ENCODE measurements around the gene GRK5. TPM values are rescaled to one million over a fixed set of nuclear protein-coding genes. Genes with fewer than 3 reads are reported as not detected.

The GRK5 gene
- total RNA-seq, 3 donors from 2014 or later (not counting 1 experiment from before 2014, with no cell fraction given): 37.6 to 54.3 (median 47.9) TPM

GRCh38 chr10:119162452-119163092 lies 44.8 kb upstream of the GRK5 start:
- Mint-ChIP-seq H3K9me3 (no peaks in the 10 kb centered on the region), H3K36me3 (no peaks in the 10 kb centered on the region), H3K4me3 (no peak overlapping the region), H3K4me1 (peaks cover 15 to 17% of the 10 kb centered on the region in 2 donors), H3K27me3 (ENCODE audit: low read depth in 2 of 2) (no peaks in the 10 kb centered on the region), H3K27ac (no peak overlapping the region)
- no peak for ATAC-seq
- peaks cover 14% of the 10 kb centered on the region for H3K36me3 ChIP-seq (ENCODE audit: control insufficient read depth, insufficient read depth, low read length)
- 90% methylated on average over 5 of the region's 5 CpGs for WGBS (ENCODE audit: insufficient coverage)
- no peaks in the 10 kb centered on the region for H3K9me3 ChIP-seq (ENCODE audit: control insufficient read depth, insufficient read depth, low read length)
- H3K4me3 ChIP-seq (ENCODE audit: low read length): no peak overlapping the region
- intact Hi-C loops (cut with micrococcal nuclease): no loop called here
- no peaks in the 10 kb centered on the region for H3K27me3 ChIP-seq (ENCODE audit: control insufficient read depth, insufficient read depth, low read length)
- no peak overlapping the region for H3K27ac ChIP-seq (ENCODE audit: low read length)
- no peak for DNase-seq
- H3K4me1 ChIP-seq (ENCODE audit: control insufficient read depth, insufficient read depth, low read length): peaks cover 18% of the 10 kb centered on the region
- no peak for TF ChIP-seq CTCF (IDR thresholded peaks at IDR 0.05)

GRCh38 chr10:119165171-119166117 lies 41.9 kb upstream of the GRK5 start, which contains the start of gene SFXN4:
TSS of gene SFXN4 (minus strand) at chr10:119165714. CDS start at chr10:119165647, 67 bp downstream.
- intact Hi-C loops (cut with micrococcal nuclease): loop anchor here (1.0 kb wide), 2 partner anchors 13 to 45 kb away; partner anchors contain the start of gene PRDX3
- H3K4me3 Mint-ChIP-seq: peak within 1 kb of the TSS; percentile 89
- H3K27me3 Mint-ChIP-seq (ENCODE audit: low read depth in 2 of 2): no peaks in the 10 kb centered on the region
- H3K4me1 Mint-ChIP-seq: peaks cover 15 to 17% of the 10 kb centered on the region in 2 donors
- Histone ChIP-seq H3K27ac (ENCODE audit: low read length) (peak within 1 kb of the TSS; percentile 72), H3K4me3 (ENCODE audit: low read length) (peak within 1 kb of the TSS; percentile 72), H3K36me3 (ENCODE audit: control insufficient read depth, insufficient read depth, low read length) (peaks cover 25% of the 10 kb centered on the region), H3K27me3 (ENCODE audit: control insufficient read depth, insufficient read depth, low read length) (no peaks in the 10 kb centered on the region), H3K9me3 (ENCODE audit: control insufficient read depth, insufficient read depth, low read length) (no peaks in the 10 kb centered on the region), H3K4me1 (ENCODE audit: control insufficient read depth, insufficient read depth, low read length) (peaks cover 18% of the 10 kb centered on the region)
- no peaks in the 10 kb centered on the region for H3K9me3 Mint-ChIP-seq
- no peak for TF ChIP-seq CTCF (IDR thresholded peaks at IDR 0.05)
- H3K27ac Mint-ChIP-seq: peak within 1 kb of the TSS; percentile 77 to 94
- under 1% methylated on average over 89 of the region's 90 CpGs for WGBS (ENCODE audit: insufficient coverage)
- DNase-seq: peak; percentile 81 to 89
- no peaks in the 10 kb centered on the region for H3K36me3 Mint-ChIP-seq
- peak; percentile 94 to 97 (median 95) for ATAC-seq

GRCh38 chr10:119166118-119166500 lies 41.3 kb upstream of the GRK5 start:
- Mint-ChIP-seq H3K4me1 (peaks cover 15 to 17% of the 10 kb centered on the region in 2 donors), H3K27ac (peak overlapping the region; percentile 77 to 94), H3K27me3 (ENCODE audit: low read depth in 2 of 2) (no peaks in the 10 kb centered on the region), H3K36me3 (no peaks in the 10 kb centered on the region), H3K4me3 (peak overlapping the region; percentile 89), H3K9me3 (no peaks in the 10 kb centered on the region)
- WGBS (ENCODE audit: insufficient coverage): 69% methylated on average over 7 of the region's 7 CpGs
- DNase-seq (no peak), ATAC-seq (peak; percentile 0 to 6 (median 2))
- intact Hi-C loops (cut with micrococcal nuclease): no loop called here
- peak overlapping the region; percentile 72 for H3K27ac ChIP-seq (ENCODE audit: low read length)
- peak overlapping the region; percentile 72 for H3K4me3 ChIP-seq (ENCODE audit: low read length)
- H3K4me1 ChIP-seq (ENCODE audit: control insufficient read depth, insufficient read depth, low read length): peaks cover 18% of the 10 kb centered on the region
- H3K27me3 ChIP-seq (ENCODE audit: control insufficient read depth, insufficient read depth, low read length): no peaks in the 10 kb centered on the region
- H3K36me3 ChIP-seq (ENCODE audit: control insufficient read depth, insufficient read depth, low read length): peaks cover 25% of the 10 kb centered on the region
- H3K9me3 ChIP-seq (ENCODE audit: control insufficient read depth, insufficient read depth, low read length): no peaks in the 10 kb centered on the region
- no peak for TF ChIP-seq CTCF (IDR thresholded peaks at IDR 0.05)

All from natural killer cell (primary cell).